ENCODE data around the gene ATP2B3.
A peak's percentile ranks its signal among the peaks of the same experiment; 100 is the strongest.

ATP2B3 gene

GRCh38 chrX:153517423-153517822 lies at the start of gene ATP2B3:
Gene ATP2B3, plus strand, starts transcription at chrX:153517642. Its CDS starts 18,606 bp downstream, at chrX:153536248.
- DNase-seq = peak; percentile 47

GRCh38 chrX:153468008-153468580 lies 49.3 kb upstream of the ATP2B3 start:
- DNase-seq = no peak

- no peak for DNase-seq
Observed at GRCh38 chrX:153469811-153470410, 47.5 kb upstream of the ATP2B3 start.

GRCh38 chrX:153470411-153471363 lies 46.8 kb upstream of the ATP2B3 start, which contains the start of gene HAUS7:
Gene HAUS7, minus strand, starts transcription at chrX:153470576. Its CDS starts 19 bp downstream, at chrX:153470557.
- DNase-seq = peak; percentile 92

DNA sequence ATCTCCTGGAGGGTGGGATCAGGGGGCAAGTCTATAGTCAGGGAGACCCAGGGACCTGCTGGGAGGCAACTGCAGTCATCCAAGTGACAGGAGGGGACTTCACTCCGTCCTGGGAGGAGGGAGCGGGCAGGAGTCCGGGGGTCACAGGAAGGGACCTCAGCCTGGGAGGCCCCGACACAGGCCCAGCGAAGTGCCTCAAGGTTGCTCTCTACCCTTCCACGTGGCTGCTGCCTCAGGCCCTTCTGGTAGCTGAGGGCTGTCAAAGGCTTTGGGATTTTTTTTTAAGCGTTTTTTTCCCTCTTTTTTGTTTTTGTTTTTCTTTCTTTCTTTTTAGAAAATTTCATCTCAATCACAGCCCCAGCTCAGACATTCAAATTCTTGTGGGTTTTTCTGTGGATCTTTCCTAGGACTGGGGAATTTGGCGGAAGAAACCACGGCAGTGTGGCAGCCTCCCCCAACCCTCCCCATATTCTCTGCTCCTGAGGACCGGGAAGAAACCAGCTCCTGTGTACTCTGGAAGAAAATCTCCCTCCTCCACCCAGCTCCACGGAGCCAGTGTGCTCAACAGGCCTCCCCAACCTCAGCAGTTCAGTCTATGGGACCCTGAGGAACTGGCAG lies 45.7 kb upstream of the ATP2B3 start:
- DNase-seq = no peak

- no peak for DNase-seq
Observed at GRCh38 chrX:153473126-153473525, 44.3 kb upstream of the ATP2B3 start.

DNA sequence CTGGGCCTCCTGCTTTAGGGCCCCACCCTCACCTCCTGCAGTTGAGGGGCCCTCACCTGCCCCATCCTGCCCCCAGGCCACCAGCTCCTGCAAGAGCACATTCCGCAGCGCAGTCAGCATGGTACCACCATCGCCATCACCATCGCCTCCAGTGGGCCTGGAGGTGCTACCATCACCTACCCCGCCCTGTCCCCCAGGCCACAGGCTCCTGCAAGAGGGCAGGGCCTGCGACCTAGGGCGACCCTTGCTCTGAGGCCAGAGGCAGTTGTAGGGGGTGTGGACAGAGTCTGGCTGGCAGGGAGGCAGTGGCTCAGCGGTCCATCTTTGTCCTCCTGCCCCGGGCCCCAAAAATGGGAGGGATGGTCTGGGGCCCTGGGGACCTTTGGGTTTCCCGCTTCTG lies 43.2 kb upstream of the ATP2B3 start:
- no peak for DNase-seq

DNA sequence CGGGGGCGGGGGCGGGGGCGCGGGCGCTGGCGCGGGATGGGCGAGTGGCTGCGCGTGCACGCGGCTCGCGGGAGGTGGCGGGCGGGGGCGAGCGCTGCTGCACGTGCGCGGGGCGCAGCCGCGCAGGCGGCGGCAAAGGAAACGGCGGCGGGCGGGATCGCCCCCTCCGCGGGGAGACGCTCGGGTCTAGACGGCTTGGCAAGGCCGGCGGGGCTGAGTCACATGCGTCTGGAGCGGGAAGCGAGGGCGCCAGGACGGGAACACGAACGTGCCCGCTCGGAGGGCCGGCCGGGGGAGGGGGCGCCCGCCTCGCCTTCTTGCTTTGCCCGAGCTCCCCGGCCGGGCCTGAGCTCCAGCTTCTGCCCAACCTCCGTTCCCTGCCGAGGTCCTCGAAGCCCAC lies 42.7 kb upstream of the ATP2B3 start:
- peak; percentile 10 for DNase-seq

- DNase-seq = no peak
Observed at GRCh38 chrX:153475271-153475670, 42.2 kb upstream of the ATP2B3 start.

GRCh38 chrX:153475751-153476281 lies 41.6 kb upstream of the ATP2B3 start:
- no peak for DNase-seq

- DNase-seq = no peak
Observed at GRCh38 chrX:153476666-153477363, 40.6 kb upstream of the ATP2B3 start.

GRCh38 chrX:153477364-153477857 lies 40.0 kb upstream of the ATP2B3 start:
- no peak for DNase-seq

- no peak for DNase-seq
Observed at GRCh38 chrX:153477901-153478300, 39.5 kb upstream of the ATP2B3 start.

DNA sequence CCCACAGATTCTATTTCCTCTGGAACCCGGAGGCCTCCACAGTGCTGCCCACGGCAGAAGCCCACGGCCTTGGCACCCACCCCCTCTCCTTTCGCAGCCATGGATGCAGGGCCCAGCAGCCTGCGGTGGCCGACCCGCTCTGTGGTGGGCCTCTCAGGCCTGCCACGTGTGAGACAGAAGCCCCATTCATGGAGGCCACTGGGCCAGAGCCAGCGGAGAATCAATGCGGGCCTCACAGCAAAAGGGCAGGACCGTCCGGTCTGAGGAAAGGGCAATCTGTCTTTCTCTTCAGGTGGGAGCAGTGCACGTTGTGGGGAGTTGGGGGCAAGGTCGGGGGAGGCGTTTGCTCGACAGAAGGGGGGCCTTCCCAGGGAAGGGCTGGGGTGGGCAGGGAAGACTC lies 38.7 kb upstream of the ATP2B3 start:
- DNase-seq = no peak

DNA sequence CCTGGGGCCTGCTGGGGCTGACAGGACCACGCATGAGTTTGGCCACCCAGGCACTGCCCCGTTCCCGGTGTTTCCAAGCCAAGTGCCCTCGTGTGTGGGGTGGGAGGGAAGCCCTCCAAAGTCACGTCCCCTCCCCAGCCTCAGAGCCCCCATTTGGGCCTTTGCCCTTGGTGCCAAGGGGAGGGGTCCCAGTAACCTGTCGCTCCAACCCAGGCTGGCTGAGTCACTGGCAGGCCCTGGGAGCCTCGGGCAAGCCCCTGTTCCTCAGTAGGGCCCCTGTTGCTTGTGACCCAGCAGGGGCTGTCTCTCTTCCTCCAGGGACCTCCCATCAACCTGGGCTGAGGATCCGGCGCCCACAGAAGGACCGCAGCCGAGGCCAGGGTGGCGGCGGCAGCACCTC lies 36.4 kb upstream of the ATP2B3 start:
- DNase-seq = no peak

DNA sequence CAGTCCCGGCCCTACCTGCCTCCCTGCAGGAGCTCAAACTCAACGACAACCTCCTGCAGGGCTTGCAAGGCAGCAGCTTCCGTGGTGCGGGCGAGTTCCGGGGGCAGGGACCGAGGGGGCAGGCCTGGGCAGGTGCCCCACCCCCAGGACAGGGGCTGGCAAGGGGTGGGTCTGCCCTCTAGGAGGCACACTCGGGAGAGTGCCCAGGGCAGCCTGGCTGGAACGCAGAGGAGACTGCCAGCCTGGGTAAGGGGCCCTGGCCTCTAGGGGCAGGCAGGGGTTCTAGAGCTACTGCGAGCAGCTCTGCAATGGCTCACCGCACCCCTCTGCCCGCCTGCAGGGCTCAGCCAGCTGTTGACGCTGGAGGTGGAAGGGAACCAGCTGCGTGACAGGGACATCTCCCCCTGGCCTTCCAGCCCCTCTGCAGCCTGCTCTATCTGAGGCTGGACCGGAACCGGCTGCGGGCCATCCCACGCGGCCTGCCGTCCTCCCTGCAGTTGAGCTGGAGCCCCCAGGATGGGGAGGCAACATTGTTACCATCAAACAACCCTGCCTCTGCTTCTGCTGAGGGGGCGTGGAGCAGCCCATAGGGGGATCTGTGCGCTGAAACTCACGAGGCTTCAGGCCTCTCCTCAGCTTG lies 34.9 kb upstream of the ATP2B3 start:
- no peak for DNase-seq

DNA sequence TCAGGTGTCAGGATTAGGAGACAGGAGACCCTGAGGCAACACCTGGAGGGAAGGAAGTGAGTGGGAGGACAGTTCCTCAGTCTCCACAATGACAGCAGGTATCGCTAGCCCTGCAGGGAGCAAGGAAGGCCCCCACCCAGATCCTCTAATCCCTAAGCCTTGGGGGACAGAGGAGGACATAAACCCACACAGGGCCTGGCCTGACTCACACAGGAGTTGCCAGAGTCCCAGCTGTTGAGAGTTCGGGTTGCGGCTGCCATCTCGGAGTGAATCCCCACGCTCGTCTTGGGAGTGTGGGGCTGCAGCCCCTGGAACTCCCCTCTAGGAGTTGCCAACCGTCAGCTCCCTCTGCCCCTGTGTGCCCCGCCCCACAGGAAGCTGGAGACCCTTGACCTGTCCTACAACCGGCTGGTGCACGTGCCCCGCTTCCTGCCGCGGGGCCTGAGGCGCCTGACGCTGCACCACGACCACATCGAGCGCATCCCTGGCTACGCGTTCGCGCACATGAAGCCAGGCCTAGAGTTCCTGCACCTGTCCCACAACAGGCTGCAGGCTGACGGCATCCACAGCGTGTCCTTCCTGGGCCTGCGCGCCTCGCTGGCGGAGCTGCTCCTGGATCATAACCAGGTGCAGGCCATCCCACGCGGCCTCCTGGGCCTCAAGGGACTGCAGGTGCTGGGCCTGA lies 31.9 kb upstream of the ATP2B3 start:
- no peak for DNase-seq

DNA sequence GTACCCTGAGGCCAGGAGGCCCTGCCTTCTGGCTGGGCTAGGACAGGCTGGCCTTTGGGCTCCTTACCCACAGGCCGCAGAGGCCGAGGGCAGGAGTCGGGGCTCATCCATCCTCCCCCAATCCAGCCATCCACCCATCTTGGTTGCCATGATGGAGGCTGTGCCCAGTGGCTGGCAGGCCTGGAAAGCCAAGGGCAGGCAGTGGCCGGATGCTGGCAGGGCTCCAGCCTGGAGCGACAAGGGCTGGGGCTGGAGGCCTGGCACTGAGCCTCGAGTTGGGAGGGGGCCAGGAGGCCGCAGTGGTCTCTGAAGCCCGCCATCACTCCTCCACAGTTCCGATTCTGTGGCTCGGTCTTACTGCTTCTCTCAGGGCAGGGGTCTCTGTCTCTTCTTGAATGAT lies 31.3 kb upstream of the ATP2B3 start:
- no peak for DNase-seq

DNA sequence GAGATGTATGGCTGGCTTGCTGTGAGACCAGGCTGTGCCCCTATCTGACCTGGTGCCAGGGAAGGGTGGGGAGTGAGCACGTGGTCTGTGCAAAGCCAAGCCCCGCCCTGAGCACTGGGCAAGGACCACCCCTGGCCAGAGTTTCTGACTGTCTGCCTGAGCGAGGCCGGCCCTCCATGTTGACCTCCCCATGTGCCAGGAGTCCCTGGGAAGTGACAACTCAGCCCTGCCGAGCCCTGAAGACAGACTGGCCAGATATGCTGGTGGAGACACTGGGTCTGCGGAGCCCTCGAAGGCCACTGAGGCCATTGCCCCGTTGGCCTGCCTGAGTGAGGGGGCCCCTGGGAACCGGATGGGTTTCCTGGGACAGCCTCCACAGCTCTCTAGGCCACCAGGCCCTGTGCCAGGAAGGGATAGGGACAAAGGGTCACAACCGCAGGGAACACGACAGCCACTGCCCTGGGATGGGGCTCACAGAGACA lies 29.8 kb upstream of the ATP2B3 start:
- DNase-seq = no peak

DNA sequence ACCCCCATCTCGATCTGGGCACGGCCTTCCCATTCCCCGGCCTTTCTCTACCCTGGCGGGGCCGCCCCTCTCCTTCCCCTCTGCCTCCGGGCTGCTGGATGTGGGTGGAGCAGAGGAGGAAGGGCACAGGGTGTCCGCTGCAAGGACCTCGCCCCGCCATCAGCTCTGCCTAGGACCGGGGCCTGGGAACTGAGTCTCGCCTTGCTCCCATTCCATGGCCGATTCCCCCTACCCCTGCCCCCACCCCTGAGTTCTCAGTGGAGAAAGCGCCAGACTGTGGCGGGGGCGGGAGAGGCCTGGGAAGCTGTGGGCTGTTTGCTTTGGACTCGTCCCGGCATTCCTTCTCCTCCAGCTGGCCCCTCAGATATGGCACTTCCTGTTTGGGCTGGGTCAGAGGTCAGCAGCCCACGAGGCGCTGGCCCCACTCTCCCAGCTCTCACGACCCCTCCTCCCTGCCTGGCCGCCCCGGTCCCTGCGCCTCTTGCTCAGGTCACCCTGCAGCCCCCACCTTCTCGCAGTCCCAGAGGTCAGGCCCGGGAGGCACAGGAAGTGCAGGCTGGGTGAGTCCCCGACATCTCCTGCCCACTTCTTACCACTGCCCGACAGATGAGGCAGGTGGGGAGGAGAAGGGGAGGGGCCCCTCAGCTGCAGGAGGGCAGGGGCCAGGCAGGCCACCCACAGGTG lies 29.1 kb upstream of the ATP2B3 start:
- DNase-seq = no peak

Data from NCI-H1092 (cell line).